Tibial nerve (tissue), 4 donors: Measurements from ENCODE around the gene AGAP3. TPM values are rescaled to one million over a fixed set of nuclear protein-coding genes. Genes with fewer than 3 reads are reported as not detected.

Source experiments
- DNase-seq, 2 donors: peaks; one replicate each; pipeline ENCODE4 v3.0.0-alpha.2; 2019; ENCODE audit warnings: low spot score in 2 of 2
- H3K27ac ChIP-seq, 4 donors: fragments of 200-600 bp; sonication (generic) in 3 of 4; one replicate each; pipeline ENCODE4 v1.5.1; 2017 to 2019; ENCODE audit warnings: mild to moderate bottlenecking in 1 of 4
- H3K27me3 ChIP-seq, 2 donors: fragments of 200-600 bp; sonication (generic) in 1 of 2; one replicate each; pipeline versions ENCODE4 v1.5.1 to v1.6.0; 2017 to 2019
- H3K36me3 ChIP-seq, 3 donors: fragments of 200-600 bp; sonication (generic); one replicate each; pipeline ENCODE4 v1.5.1; 2018 to 2019
- H3K4me1 ChIP-seq, 4 donors: fragments of 200-600 bp; sonication (generic) in 3 of 4; one replicate each; pipeline ENCODE4 v1.5.1; 2017 to 2019
- H3K4me3 ChIP-seq, 4 donors: fragments of 200-600 bp; sonication (generic) in 3 of 4; one replicate each; pipeline ENCODE4 v1.5.1; 2017 to 2019; ENCODE audit warnings: mild to moderate bottlenecking in 1 of 4, moderate library complexity in 1 of 4
- H3K9me3 ChIP-seq, 4 donors: fragments of 200-600 bp; sonication (generic) in 3 of 4; one replicate each; pipeline ENCODE4 v1.5.1; 2017 to 2019
- CTCF ChIP-seq, 5 experiments: fragments of 200-600 bp in 3 of 5; fragments of 450-650 bp in 2 of 5; sonication (generic) in 3 of 5; IDR thresholded peaks; one replicate each; pipeline ENCODE4 v1.5.1; 2016 to 2019; ENCODE audit warnings: antibody characterized with exemption in 5 of 5, mild to moderate bottlenecking in 3 of 5, moderate library complexity in 2 of 5
- EP300 ChIP-seq, 2 donors: sonication (generic); formaldehyde crosslinking; IDR thresholded peaks; one replicate each; pipeline ENCODE4 v1.6.1; 2017; ENCODE audit warnings: antibody characterized with exemption in 2 of 2, mild to moderate bottlenecking in 1 of 2
- POLR2A ChIP-seq, 2 donors: fragments of 450-650 bp; IDR thresholded peaks; one replicate each; pipeline ENCODE4 v1.6.1; 2017; ENCODE audit warnings: antibody characterized with exemption in 2 of 2, mild to moderate bottlenecking in 2 of 2, moderate library complexity in 2 of 2
- WGBS, 2 donors: methylation state at CpG; one replicate each; pipeline ENCODE4 v1.1.5; 2018; 5-methylcytosine and 5-hydroxymethylcytosine counted together
- total RNA-seq, 4 donors: library from RNA; depleted of rRNA; stranded (reverse); fragments of >200 nt; gene quantifications; one replicate each; pipeline ENCODE4 v1.1.0, GENCODE V29; 2016

AGAP3 gene
- total RNA-seq, 4 donors from 2014 or later, result 40.0 to 114 (median 87.2) TPM

- Histone ChIP-seq H3K4me1 (peaks cover 0 to 29% (median 11%) of the 10 kb centered on the region in 4 donors), H3K27ac (no peak overlapping the region), H3K27me3 (no peaks in the 10 kb centered on the region), H3K36me3 (peaks cover 2 to 80% (median 24%) of the 10 kb centered on the region in 3 donors), H3K9me3 (no peaks in the 10 kb centered on the region), H3K4me3 (no peak overlapping the region)
- no peak for DNase-seq
- no peak for TF ChIP-seq POLR2A (IDR thresholded peaks at IDR 0.05)
- no peak for TF ChIP-seq CTCF (IDR thresholded peaks at IDR 0.05)
- no peak for TF ChIP-seq EP300 (IDR thresholded peaks at IDR 0.05)
- WGBS, 2 donors, result 69 to 77% methylated on average over 7 of the region's 7 CpGs
Observed at GRCh38 chr7:151075662-151075971, 10.7 kb upstream of the AGAP3 start.

- Histone ChIP-seq H3K4me1 (peaks cover 0 to 32% (median 12%) of the 10 kb centered on the region in 4 donors), H3K4me3 (no peak overlapping the region), H3K36me3 (peaks cover 2 to 76% (median 20%) of the 10 kb centered on the region in 3 donors), H3K27me3 (no peaks in the 10 kb centered on the region), H3K9me3 (no peaks in the 10 kb centered on the region), H3K27ac (no peak overlapping the region)
- 76 to 77% methylated on average over 22 of the region's 22 CpGs for WGBS, 2 donors
- DNase-seq, result no peak
- TF ChIP-seq POLR2A (IDR thresholded peaks at IDR 0.05) (no peak), CTCF (IDR thresholded peaks at IDR 0.05) (no peak), EP300 (IDR thresholded peaks at IDR 0.05) (no peak)
Observed at GRCh38 chr7:151075978-151076426, 10.3 kb upstream of the AGAP3 start.

GRCh38 chr7:151076863-151077704, 9.2 kb upstream of the AGAP3 start:
- 81 to 84% methylated on average over 22 to 26 of the region's 33 CpGs for WGBS, 2 donors
- Histone ChIP-seq H3K36me3 (peaks cover 2 to 65% (median 14%) of the 10 kb centered on the region in 3 donors), H3K4me3 (no peak overlapping the region), H3K9me3 (no peaks in the 10 kb centered on the region), H3K4me1 (peaks cover 0 to 42% (median 23%) of the 10 kb centered on the region in 4 donors), H3K27ac (peak overlapping the region in 1 of 4 donors; percentile 25), H3K27me3 (no peaks in the 10 kb centered on the region)
- no peak for DNase-seq
- TF ChIP-seq POLR2A (IDR thresholded peaks at IDR 0.05) (no peak), EP300 (IDR thresholded peaks at IDR 0.05) (no peak)

GRCh38 chr7:151077705-151078232, 8.5 kb upstream of the AGAP3 start:
- Histone ChIP-seq H3K36me3 (peaks cover 2 to 58% (median 14%) of the 10 kb centered on the region in 3 donors), H3K27ac (peak overlapping the region in 1 of 4 donors; percentile 25), H3K4me1 (peaks cover 0 to 49% (median 30%) of the 10 kb centered on the region in 4 donors), H3K27me3 (no peaks in the 10 kb centered on the region), H3K9me3 (no peaks in the 10 kb centered on the region), H3K4me3 (no peak overlapping the region)
- TF ChIP-seq CTCF (IDR thresholded peaks at IDR 0.05), result no peak
- TF ChIP-seq EP300 (IDR thresholded peaks at IDR 0.05), result no peak
- TF ChIP-seq POLR2A (IDR thresholded peaks at IDR 0.05), result no peak
- 71 to 76% methylated on average over 10 of the region's 10 CpGs for WGBS, 2 donors
- no peak for DNase-seq

- 33 to 34% methylated on average over 18 to 19 of the region's 22 CpGs for WGBS, 2 donors
- Histone ChIP-seq H3K27me3 (no peaks in the 10 kb centered on the region), H3K9me3 (no peaks in the 10 kb centered on the region), H3K4me1 (peaks cover 0 to 53% (median 30%) of the 10 kb centered on the region in 4 donors), H3K27ac (peak overlapping the region in 1 of 4 donors; percentile 25), H3K4me3 (no peak overlapping the region), H3K36me3 (peaks cover 2 to 51% (median 14%) of the 10 kb centered on the region in 3 donors)
- DNase-seq, result no peak
- peak in 1 of 2 donors; percentile 36 for TF ChIP-seq EP300 (IDR thresholded peaks at IDR 0.05)
- no peak for TF ChIP-seq POLR2A (IDR thresholded peaks at IDR 0.05)
Observed at GRCh38 chr7:151078233-151079040, 7.8 kb upstream of the AGAP3 start.
